ENCODE data around the gene ZNF571.

DNA sequence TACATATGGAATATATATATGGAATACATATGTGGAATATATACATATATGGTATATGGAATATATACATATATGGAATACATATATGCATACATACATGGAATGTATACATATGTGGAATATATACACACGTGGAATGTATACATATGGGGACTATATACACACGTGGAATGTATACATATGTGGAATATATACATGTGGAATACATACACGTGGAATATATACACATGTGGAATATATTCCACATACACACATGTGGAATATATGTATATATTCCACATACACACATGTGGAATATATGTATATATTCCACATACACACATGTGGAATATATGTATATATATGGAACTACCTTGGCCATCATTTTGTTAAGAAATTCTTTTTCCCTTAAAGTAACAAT lies 31.1 kb downstream of the ZNF571 start:
- no peak for TF ChIP-seq EZH2 (IDR thresholded peaks at IDR 0.05)
- TF ChIP-seq, protein P1, sequence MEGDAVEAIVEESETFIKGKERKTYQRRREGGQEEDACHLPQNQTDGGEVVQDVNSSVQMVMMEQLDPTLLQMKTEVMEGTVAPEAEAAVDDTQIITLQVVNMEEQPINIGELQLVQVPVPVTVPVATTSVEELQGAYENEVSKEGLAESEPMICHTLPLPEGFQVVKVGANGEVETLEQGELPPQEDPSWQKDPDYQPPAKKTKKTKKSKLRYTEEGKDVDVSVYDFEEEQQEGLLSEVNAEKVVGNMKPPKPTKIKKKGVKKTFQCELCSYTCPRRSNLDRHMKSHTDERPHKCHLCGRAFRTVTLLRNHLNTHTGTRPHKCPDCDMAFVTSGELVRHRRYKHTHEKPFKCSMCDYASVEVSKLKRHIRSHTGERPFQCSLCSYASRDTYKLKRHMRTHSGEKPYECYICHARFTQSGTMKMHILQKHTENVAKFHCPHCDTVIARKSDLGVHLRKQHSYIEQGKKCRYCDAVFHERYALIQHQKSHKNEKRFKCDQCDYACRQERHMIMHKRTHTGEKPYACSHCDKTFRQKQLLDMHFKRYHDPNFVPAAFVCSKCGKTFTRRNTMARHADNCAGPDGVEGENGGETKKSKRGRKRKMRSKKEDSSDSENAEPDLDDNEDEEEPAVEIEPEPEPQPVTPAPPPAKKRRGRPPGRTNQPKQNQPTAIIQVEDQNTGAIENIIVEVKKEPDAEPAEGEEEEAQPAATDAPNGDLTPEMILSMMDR (IDR thresholded peaks at IDR 0.05) = no peak
- TF ChIP-seq EZH2phosphoT487 (IDR thresholded peaks at IDR 0.05) = no peak

Measured in neural progenitor cell (in vitro differentiated cells).